SK-N-SH (cell line): ENCODE data around the gene ZNF692. TPM values are rescaled to one million over a fixed set of nuclear protein-coding genes. Genes with fewer than 3 reads are reported as not detected.
A peak's percentile ranks its signal among the peaks of the same experiment; 100 is the strongest.

Experiments
- CTCF ChIA-PET: fragments of 300-600, 350-600 bp; formaldehyde crosslinking; extraction: SDS; loops from one replicate; lab custom pipeline; 2021; lab: Yijun Ruan, JAX
- POLR2A ChIA-PET: fragments of 350-600 bp; sonication (Branson Sonifier 250); formaldehyde crosslinking; extraction: SDS; loops from one replicate; lab custom pipeline; 2020; ENCODE audit warnings: antibody characterized with exemption, inconsistent platforms; lab: Yijun Ruan, JAX
- DNase-seq: peaks from one replicate; pipeline ENCODE4 v3.0.0; 2012
- H2AFZ ChIP-seq: fragments of 200-600 bp; sonication (generic); 2 replicates; pipeline ENCODE4 v1.8.1; 2016; ENCODE audit warnings: antibody characterized with exemption, mild to moderate bottlenecking, low read depth
- H3F3A ChIP-seq: fragments of 200-600 bp; sonication (generic); replicated peaks from 2 replicates; pipeline ENCODE3; 2016; ENCODE audit warnings: antibody characterized with exemption, mild to moderate bottlenecking; ENCODE audit not compliant: insufficient read depth
- H3K27ac ChIP-seq, 2 experiments: fragments of 200-500 bp in 1 of 2; fragments of 200-600 bp in 1 of 2; sonication (Bioruptor generic) in 1 of 2; sonication (generic), shearing (Covaris generic) in 1 of 2; 2 replicates each; pipeline versions ENCODE4 v1.5.1 to v1.6.1; 2014 to 2016; ENCODE audit warnings: low read depth in 2 of 2, inconsistent platforms in 1 of 2, low read length in 1 of 2, mild to moderate bottlenecking in 1 of 2, mixed read lengths in 1 of 2
- H3K27me3 ChIP-seq: fragments of 200-600 bp; sonication (generic), shearing (Covaris generic); 2 replicates; pipeline ENCODE4 v1.6.1; 2016; ENCODE audit warnings: mixed run types; ENCODE audit not compliant: insufficient read depth
- H3K36me3 ChIP-seq, 2 experiments: fragments of 200-500 bp in 1 of 2; fragments of 200-600 bp in 1 of 2; sonication (Bioruptor generic) in 1 of 2; sonication (generic) in 1 of 2; replicated peaks in 1 of 2; 2 replicates each; pipeline versions ENCODE3 to v1.5.1; 2014 to 2016; ENCODE audit warnings: low read length in 1 of 2, mild to moderate bottlenecking in 1 of 2; ENCODE audit not compliant: insufficient read depth in 2 of 2, control insufficient read depth in 1 of 2
- H3K4me1 ChIP-seq, 2 experiments: fragments of 200-500 bp in 1 of 2; fragments of 200-600 bp in 1 of 2; sonication (Bioruptor generic) in 1 of 2; sonication (generic), shearing (Covaris generic) in 1 of 2; 2 replicates each; pipeline versions ENCODE4 v1.5.1 to v1.6.1; 2014 to 2016; ENCODE audit warnings: low read depth in 1 of 2, low read length in 1 of 2, mixed run types in 1 of 2; ENCODE audit not compliant: insufficient read depth in 2 of 2, control insufficient read depth in 1 of 2
- H3K4me2 ChIP-seq: fragments of 200-600 bp; sonication (generic), shearing (Covaris generic); 2 replicates; pipeline ENCODE4 v1.6.1; 2017; ENCODE audit warnings: mixed run types
- H3K4me3 ChIP-seq, 2 experiments: fragments of 200-500 bp in 1 of 2; fragments of 200-600 bp in 1 of 2; sonication (Bioruptor generic) in 1 of 2; sonication (generic), shearing (Covaris generic) in 1 of 2; 2 replicates each; pipeline versions ENCODE4 v1.5.1 to v1.8.1; 2014 to 2016; ENCODE audit warnings: low read depth in 2 of 2, inconsistent platforms in 1 of 2, low read length in 1 of 2, mild to moderate bottlenecking in 1 of 2, mixed read lengths in 1 of 2, moderate library complexity in 1 of 2
- H3K79me2 ChIP-seq: fragments of 200-600 bp; sonication (generic); 2 replicates; pipeline ENCODE4 v1.8.1; 2017; ENCODE audit warnings: mild to moderate bottlenecking; ENCODE audit not compliant: insufficient read depth
- H3K9ac ChIP-seq: fragments of 200-600 bp; sonication (generic); 2 replicates; pipeline ENCODE4 v1.6.1; 2017; ENCODE audit warnings: mixed run types
- H3K9me2 ChIP-seq: fragments of 200-600 bp; sonication (generic); 2 replicates; pipeline ENCODE4 v1.6.1; 2017; ENCODE audit warnings: mixed run types
- H3K9me3 ChIP-seq: fragments of 200-600 bp; sonication (generic); 2 replicates; pipeline ENCODE4 v1.6.1; 2017; ENCODE audit warnings: mixed run types, mild to moderate bottlenecking, moderate library complexity
- H4K20me1 ChIP-seq: fragments of 200-600 bp; sonication (generic); 2 replicates; pipeline ENCODE4 v1.6.1; 2017; ENCODE audit warnings: mild to moderate bottlenecking, mixed run types; ENCODE audit not compliant: insufficient read depth
- ELF1 ChIP-seq: IDR thresholded peaks from 2 replicates; pipeline ENCODE4 v1.4.0; 2012
- EP300 ChIP-seq, 2 experiments: IDR thresholded peaks; 2 replicates each; pipeline versions ENCODE4 v1.4.0 to v1.6.1; 2012; ENCODE audit warnings: borderline replicate concordance in 1 of 2, low read depth in 1 of 2, low read length in 1 of 2
- EZH2phosphoT487 ChIP-seq: fragments of 200-600 bp; sonication (generic); IDR thresholded peaks from 2 replicates; pipeline ENCODE4 v1.6.1; 2017; ENCODE audit warnings: low read depth, mixed run types, mild to moderate bottlenecking, antibody characterized with exemption, moderate library complexity, borderline replicate concordance
- FOXJ3 ChIP-seq: sonication (generic); formaldehyde crosslinking; IDR thresholded peaks from 2 replicates; pipeline ENCODE4 v1.5.1; 2020; ENCODE audit warnings: mild to moderate bottlenecking, missing genetic modification reagents
- GATA2 ChIP-seq: sonication (generic); formaldehyde crosslinking; IDR thresholded peaks from 2 replicates; pipeline ENCODE4 v1.5.0; 2020; ENCODE audit warnings: mild to moderate bottlenecking, missing genetic modification reagents
- JUND ChIP-seq: IDR thresholded peaks from 2 replicates; pipeline ENCODE4 v1.4.0; 2012
- MEF2A ChIP-seq: IDR thresholded peaks from 2 replicates; pipeline ENCODE4 v1.4.0; 2012; ENCODE audit warnings: low read depth, borderline replicate concordance
- MXI1 ChIP-seq: IDR thresholded peaks from 2 replicates; pipeline ENCODE4 v1.6.1; 2012; ENCODE audit warnings: mild to moderate bottlenecking, low read depth, low read length, improper control_type of control experiment
- NRF1 ChIP-seq: IDR thresholded peaks from 2 replicates; pipeline ENCODE4 v1.6.1; 2012; ENCODE audit warnings: low read depth, mild to moderate bottlenecking, low read length
- POLR2AphosphoS5 ChIP-seq: IDR thresholded peaks from 2 replicates; pipeline ENCODE4 v1.6.1; 2012; ENCODE audit warnings: low read depth, low read length
- RFX5 ChIP-seq: IDR thresholded peaks from 2 replicates; pipeline ENCODE4 v1.6.1; 2012; ENCODE audit warnings: mild to moderate bottlenecking, improper control_type of control experiment, low read length
- SMC3 ChIP-seq: IDR thresholded peaks from 2 replicates; pipeline ENCODE4 v1.6.1; 2012; ENCODE audit warnings: low read depth, low read length, improper control_type of control experiment
- TCF12 ChIP-seq: IDR thresholded peaks from 2 replicates; pipeline ENCODE4 v1.4.0; 2012
- TEAD4 ChIP-seq: IDR thresholded peaks from 2 replicates; pipeline ENCODE4 v1.4.0; 2012; ENCODE audit warnings: mild to moderate bottlenecking, borderline replicate concordance; ENCODE audit not compliant: insufficient read depth
- WGBS: methylation state at CpG from one replicate; pipeline ENCODE4 v1.1.6; 2017; ENCODE audit warnings: low lambda C conversion rate; 5-methylcytosine and 5-hydroxymethylcytosine counted together
- polyA plus RNA-seq, 3 experiments: library from polyadenylated mRNA; depleted of rRNA; stranded (reverse); fragments of >200 nt; gene quantifications; 2 replicates each; pipeline ENCODE4 v1.2.3, GENCODE V29; 2012
- TF ChIP-seq, protein P1 (sequence below): fragments of 150-350 bp; IDR thresholded peaks from 2 replicates; pipeline ENCODE4 v1.6.1; 2016; ENCODE audit warnings: mild to moderate bottlenecking, low read depth, low read length
- TF ChIP-seq, protein P2 (sequence below): fragments of 150-350 bp; IDR thresholded peaks from 2 replicates; pipeline ENCODE4 v1.6.1; 2017; ENCODE audit warnings: antibody characterized with exemption, low read length, low read depth, borderline replicate concordance

ZNF692 gene
- polyA plus RNA-seq, 1 of the 3 experiments (the other 2 are of a cell fraction): 47.0 TPM

DNA sequence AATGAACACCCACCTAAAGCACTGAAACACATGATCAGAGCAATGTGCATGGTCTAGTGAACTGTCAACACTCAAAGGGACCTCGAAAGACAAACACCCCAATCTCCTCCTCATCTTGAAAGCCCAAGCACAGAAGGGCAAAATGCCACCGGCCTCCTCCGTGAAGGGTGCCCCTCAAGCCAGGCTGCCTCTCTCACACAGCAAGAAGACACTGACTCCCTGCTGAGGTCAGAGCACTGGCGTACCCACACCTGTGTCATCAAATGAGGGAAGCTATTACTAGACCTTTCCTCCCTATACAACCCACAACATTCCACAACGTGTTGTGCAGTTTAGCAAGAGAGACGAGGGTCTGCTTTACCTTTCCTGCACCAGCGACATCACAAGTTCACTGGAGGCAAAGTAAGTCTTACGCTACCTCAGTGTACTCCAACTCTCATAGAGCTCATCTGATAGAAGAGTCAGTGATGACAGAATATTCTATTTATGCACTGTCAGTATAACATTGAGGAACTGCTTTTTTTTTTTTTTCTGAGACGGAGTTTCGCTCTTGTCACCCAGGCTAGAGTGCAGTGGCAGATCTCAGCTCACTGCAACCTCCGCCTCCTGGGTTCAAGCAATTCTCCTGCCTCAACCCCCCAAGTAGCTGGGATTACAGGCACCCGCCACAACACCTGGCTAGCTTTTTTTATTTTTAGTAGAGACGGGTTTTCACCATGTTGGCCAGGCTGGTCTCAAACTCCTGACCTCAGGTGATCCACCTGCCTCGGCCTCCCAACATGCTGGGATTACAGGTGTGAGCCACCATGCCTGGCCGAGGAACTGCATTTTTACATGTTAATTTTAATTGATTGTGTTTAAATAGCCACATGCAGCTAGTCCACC is 36.5 kb downstream of the ZNF692 start:
- POLR2A ChIA-PET: no interaction called here
- H2AFZ ChIP-seq: no peak overlapping the region
- H3K27me3 ChIP-seq: no peaks in the 10 kb centered on the region
- peak overlapping the region; percentile 66 for H3K9ac ChIP-seq
- peaks cover 72% of the 10 kb centered on the region for H3K79me2 ChIP-seq
- CTCF ChIA-PET: interaction anchor here (1.6 to 5.0 kb wide), 4 partner anchors 15 to 199 kb away, joined by 3 to 24 read pairs (median 5); partner anchors contain the start of genes ZNF672 and ZNF692
- TF ChIP-seq SMC3 (no peak), POLR2AphosphoS5 (no peak), JUND (no peak), RFX5 (no peak), ELF1 (no peak), EZH2phosphoT487 (no peak), NRF1 (no peak), MXI1 (no peak)
- TF ChIP-seq, protein P1, sequence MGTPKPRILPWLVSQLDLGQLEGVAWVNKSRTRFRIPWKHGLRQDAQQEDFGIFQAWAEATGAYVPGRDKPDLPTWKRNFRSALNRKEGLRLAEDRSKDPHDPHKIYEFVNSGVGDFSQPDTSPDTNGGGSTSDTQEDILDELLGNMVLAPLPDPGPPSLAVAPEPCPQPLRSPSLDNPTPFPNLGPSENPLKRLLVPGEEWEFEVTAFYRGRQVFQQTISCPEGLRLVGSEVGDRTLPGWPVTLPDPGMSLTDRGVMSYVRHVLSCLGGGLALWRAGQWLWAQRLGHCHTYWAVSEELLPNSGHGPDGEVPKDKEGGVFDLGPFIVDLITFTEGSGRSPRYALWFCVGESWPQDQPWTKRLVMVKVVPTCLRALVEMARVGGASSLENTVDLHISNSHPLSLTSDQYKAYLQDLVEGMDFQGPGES: no peak
- WGBS: 82% methylated on average over 12 of the region's 15 CpGs
- DNase-seq: no peak
- H3K36me3 ChIP-seq: peaks cover 14 to 26% of the 10 kb centered on the region in 2 experiments
- H4K20me1 ChIP-seq: peaks cover 6% of the 10 kb centered on the region; the same call in 1 of the 2 replicates
- H3K4me1 ChIP-seq: peaks cover 37 to 48% of the 10 kb centered on the region in 2 experiments
- H3K9me2 ChIP-seq: no peaks in the 10 kb centered on the region
- peak overlapping the region; percentile 56 to 72; a peak in 3 of 4 replicates for H3K4me3 ChIP-seq
- H3K9me3 ChIP-seq: no peaks in the 10 kb centered on the region
- peak overlapping the region; percentile 81 for H3K4me2 ChIP-seq
- H3K27ac ChIP-seq: peak overlapping the region in 1 of 2 experiments; percentile 92; a peak in 2 of 4 replicates
- peaks cover 35% of the 10 kb centered on the region for H3F3A ChIP-seq

DNA sequence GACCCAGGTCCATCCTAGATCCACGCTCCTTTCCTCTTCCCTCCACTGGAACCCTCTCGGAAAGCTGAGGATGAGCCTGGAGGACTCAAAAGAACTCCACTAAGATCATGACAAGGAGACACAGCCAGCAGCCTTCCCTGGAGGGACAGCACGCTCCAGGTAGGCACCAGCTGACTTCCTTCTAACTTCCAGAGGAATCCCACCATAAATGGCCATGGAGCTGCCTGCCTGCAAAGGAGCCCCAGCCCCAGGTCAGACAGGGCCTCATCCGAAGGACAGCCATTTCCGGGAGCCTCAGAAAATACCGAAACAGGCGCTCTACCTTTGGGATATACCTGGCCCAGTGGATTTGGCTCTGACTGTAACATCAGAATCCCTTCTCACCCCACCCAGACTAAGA is 37.2 kb downstream of the ZNF692 start:
- no peak for DNase-seq
- TF ChIP-seq MEF2A (no peak), EZH2phosphoT487 (no peak), FOXJ3 (CRISPR knock-in tag) (no peak), ELF1 (no peak), EP300 (IDR thresholded peaks at IDR 0.05; ENCODE audit: borderline replicate concordance in 1 of 2, low read depth in 1 of 2, low read length in 1 of 2) (no peak), TCF12 (no peak), NRF1 (no peak), GATA2 (no peak), TEAD4 (no peak)
- TF ChIP-seq, protein P2, sequence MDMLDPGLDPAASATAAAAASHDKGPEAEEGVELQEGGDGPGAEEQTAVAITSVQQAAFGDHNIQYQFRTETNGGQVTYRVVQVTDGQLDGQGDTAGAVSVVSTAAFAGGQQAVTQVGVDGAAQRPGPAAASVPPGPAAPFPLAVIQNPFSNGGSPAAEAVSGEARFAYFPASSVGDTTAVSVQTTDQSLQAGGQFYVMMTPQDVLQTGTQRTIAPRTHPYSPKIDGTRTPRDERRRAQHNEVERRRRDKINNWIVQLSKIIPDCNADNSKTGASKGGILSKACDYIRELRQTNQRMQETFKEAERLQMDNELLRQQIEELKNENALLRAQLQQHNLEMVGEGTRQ: no peak
- H3K4me2 ChIP-seq: peak overlapping the region; percentile 81
- H3K79me2 ChIP-seq: peaks cover 80% of the 10 kb centered on the region
- CTCF ChIA-PET: interaction anchor here (1.6 to 5.0 kb wide), 4 partner anchors 14 to 198 kb away, joined by 3 to 24 read pairs (median 5); partner anchors contain the start of genes ZNF672 and ZNF692
- H3K27ac ChIP-seq: peak overlapping the region; percentile 17 to 92; a peak in 3 of 4 replicates
- peaks cover 14 to 31% of the 10 kb centered on the region in 2 experiments for H3K36me3 ChIP-seq
- no peaks in the 10 kb centered on the region for H3K9me3 ChIP-seq
- H2AFZ ChIP-seq: no peak overlapping the region
- WGBS: 98% methylated on average over 6 of the region's 7 CpGs
- peak overlapping the region in 1 of 2 experiments; percentile 19; a peak in 1 of 4 replicates for H3K4me3 ChIP-seq
- no peaks in the 10 kb centered on the region for H3K9me2 ChIP-seq
- H3K9ac ChIP-seq: peak overlapping the region; percentile 64
- POLR2A ChIA-PET: no interaction called here
- peaks cover 6% of the 10 kb centered on the region; the same call in 1 of the 2 replicates for H4K20me1 ChIP-seq
- H3F3A ChIP-seq: peaks cover 32% of the 10 kb centered on the region
- no peaks in the 10 kb centered on the region for H3K27me3 ChIP-seq
- H3K4me1 ChIP-seq: peaks cover 34 to 41% of the 10 kb centered on the region in 2 experiments
